T-helper 2 cell (primary cell): ENCODE data around the gene CCDC187.
"Not testable (repeated sequence)": the region's sequence is repeated elsewhere in the genome, so short reads cannot be mapped to it uniquely, and the experiment has no call there.

ENCODE experiments used
- DNase-seq, 5 experiments: peaks; one replicate each; pipeline versions ENCODE4 v3.0.0 to v3.0.0-alpha.2; 2012 to 2022

CCDC187 gene

DNA sequence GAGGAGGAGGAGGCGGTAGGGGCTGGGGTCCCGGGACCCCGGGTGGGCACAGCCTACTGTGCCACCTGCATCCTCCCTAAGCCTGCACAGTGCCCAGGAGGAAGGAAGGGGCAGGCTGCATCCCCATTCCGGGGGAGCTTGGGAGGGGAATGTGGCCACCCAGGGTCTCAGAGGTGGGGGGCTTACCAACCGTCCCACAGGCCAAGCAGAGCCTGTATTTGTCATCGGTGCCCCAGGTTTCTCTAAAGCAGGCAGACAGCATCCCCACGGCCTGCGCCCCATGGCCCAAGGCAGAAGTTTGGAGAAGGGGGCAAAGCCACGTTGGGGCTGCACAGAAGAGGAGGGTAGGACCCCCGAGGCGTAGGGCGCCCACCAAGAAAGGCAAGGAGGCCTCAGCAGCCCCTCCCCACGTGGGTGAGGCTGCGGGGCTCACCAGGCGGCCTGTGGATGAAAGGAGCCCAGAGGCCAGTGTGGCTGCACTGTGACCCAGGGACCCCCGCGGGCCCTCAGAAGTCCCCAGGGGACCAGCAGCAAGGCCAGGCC is 22.9 kb upstream of the CCDC187 start:
- no peak for DNase-seq

DNA sequence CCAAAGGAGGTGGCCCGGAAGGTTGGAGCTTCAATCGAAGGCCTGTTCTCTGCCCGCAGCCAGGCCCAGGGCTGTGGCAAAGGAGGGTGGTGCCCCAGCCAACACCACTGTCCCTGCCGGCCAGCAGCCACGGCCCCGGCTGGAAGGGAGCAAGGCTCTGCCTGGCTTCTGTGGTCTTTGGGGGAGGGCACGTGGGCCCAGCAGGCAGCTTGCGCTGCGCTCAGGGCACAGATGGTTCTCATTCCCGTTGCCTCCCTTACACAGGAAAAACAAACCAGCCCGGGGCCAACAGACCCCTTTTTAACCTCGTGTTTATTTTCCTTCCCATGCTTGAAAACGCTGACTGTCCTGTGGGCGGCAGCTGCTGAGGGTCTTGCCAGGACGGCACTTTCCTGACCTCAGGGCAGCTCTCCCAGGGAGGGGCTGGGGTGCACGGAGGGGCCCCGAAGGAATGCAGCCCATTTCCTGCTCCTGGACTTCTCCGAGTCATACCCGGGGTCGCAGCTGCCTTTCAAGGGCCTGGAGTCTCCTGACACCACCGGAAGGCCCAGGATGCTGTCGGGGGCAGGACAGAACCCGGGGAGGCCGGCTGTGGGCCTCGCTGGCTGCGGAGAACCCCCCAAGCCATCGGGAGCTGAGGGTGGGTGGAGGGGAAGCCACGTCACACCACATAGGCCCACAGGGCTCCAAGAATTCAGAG is 22.3 kb upstream of the CCDC187 start:
- DNase-seq = no peak

DNA sequence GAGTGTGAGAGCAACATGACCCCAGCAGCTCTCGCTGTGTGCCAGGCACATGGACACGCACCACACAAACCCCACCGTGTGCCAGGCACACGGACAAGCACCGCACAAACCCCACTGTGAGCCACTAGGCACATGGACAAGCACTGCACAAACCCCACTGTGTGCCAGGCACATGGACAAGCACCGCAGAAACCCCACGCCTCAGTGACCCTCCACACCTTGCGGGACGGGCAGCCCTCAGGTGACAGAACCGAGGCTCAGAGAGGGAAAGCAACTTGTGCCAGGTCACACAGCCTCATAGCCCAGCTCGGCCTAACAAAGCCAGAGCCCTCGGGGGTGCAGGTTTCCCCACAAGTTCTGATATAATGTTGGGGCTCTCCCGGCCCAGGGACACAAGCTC is 21.5 kb upstream of the CCDC187 start:
- no peak for DNase-seq

DNA sequence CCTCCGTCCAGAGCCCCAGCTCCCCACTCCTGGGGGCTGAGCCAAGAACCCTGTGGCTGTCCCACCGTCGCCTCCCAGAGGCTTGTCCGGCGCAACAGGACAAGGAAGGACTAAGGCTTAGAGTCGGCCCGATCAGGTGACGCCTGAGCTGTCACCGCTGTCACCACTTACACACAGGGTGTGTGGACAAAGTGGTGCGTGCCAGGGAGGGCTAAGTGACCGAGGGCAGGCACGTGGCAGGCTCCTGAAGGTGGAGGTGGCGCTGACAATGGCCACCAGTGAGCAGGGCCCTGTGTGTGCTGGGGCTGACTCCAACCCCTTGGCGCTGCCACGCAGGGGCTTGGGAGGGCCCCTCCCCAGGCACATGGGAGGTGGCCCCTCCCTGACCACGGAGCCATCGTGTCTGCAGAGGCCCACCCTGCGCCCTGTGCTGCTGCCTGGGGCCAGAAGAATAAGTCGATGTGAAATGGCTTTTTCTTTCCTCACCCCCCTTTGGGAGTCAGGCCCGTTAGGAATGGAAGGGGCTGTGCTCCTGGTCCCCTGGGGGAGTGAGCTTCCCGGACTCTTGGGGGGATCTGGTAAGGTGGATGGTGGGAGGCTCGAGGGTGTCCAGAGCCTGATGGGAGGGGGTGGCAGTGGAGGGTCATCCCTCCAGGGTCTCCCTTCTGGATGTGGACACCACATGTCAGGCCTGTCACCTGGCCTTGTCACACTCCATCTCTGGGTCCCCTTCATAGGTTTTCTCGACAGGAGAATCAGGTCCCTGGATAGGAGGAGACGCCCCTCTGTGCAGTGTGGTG is 20.8 kb upstream of the CCDC187 start:
- DNase-seq = no peak

DNA sequence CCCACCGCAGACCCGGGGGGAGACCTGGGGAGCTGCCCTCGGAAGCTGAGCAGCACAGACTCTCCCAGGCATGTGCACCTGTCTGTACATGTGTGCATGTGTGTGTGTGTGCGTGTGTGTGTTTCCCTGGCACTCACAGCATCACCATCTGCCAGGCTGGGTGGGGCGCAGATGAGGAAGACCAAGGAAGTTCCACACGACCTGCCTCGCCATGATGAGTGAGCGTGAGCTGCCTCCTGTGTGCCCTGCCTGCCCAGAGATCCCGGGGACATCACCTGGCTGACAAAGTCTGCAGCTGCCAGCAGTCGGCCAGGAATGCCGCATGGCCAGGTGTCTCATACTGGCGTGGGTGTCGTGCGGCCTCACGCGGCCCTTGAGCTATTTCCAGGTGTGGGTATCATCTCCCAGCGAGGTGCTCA is 19.5 kb upstream of the CCDC187 start:
- no peak for DNase-seq

DNA sequence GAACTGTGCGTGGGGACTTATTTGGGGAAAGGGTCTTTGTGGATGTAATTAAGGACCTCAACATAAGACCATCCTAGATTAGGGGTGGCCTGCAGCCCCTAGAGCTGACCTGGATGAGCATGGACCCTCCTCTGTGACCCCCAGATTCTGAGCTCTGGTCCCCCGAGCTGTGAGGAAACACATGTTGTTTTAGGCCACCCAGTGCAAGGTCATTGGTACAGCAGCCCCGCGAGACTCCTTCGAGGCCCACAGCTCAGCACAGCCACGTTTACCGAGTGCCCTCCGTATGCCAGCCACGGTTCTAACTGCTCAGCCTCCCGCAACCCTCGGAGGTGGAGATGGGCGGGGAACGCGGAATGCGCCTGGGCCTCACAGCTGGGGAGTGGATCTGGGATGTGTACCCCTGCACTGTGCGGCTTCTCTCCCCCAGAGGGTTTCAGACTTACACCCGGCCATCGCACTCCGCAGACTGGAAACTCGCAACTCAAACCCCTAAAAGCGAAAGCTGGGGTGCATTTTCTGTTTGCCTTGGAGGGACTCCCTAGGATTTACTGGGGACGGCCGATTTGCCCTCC is 18.9 kb upstream of the CCDC187 start:
- DNase-seq = no peak

DNA sequence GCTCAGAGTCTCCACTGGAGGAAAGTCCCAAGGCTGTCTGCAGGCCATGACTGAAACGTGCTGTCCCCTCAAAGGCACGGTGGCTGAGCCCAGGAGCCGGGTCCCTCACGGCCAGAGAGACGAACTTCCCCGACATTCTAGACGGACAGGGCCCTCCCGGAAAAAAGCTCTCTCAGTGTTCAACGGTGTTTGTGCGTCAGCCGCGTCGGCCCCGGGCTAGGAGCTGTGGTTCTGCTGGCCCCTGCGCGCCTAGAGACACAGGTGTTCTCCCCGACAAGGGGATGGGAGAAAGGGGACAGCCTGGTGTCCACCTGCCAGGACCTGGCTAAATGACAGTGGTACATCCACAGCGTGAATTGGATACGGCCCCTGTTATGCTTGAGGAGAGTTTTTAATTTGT is 17.7 kb upstream of the CCDC187 start:
- no peak for DNase-seq

DNA sequence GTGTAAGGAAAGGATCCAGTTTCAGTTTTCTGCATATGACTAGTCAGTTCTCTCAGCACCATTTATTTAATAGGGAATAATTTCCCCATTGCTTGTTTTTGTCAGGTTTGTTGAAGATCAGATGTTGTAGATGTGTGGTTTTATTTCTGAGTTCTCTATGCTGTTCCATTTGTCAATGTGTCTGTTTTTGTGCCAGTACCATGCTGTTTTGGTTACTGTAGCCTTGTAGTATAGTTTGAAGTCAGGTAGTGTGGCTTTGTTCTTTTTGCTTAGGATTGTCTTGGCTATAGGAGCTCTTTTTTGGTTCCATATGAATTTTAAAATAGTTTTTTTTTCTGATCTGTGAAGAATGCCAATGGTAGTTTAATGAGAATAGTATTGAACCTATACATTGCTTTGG is 17.1 kb upstream of the CCDC187 start:
- not testable (repeated sequence) for DNase-seq

DNA sequence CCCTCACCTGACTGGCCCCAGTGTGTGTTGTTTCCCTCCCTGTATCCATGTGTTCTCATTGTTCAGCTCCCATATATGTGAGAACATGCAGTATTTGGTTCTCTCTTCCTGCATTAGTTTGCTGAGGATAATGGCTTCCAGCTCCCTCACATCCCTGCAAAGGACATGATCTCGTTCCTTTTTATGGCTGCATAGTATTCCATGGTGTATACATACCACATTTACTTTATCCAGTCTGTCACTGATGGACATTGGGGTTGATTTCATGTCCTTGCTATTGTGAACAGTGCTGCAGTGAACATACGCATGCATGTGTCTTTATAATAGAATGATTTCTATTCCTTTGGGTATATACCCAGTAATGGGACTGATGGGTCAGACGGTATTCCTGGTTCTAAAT is 16.1 kb upstream of the CCDC187 start:
- not testable (repeated sequence) for DNase-seq

DNA sequence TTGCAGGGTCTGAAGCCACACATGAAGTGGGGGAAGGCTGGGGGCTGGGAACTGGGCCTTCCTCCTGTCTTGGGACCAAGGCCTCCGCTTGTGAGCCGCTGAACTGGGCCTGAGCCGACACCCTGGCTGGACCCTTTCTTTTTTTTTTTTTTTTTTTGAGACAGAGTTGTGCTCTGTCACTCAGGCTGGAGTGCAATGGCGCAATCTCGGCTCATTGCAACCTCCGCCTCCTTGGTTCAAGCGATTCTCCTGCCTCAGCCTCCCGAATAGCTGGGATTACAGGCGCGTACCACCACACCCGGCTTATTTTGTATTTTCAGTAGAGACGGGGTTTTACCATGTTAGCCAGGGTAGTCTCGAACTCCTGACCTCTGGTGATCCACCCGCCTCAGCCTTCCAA is 15.3 kb upstream of the CCDC187 start:
- DNase-seq = not testable (repeated sequence)

DNA sequence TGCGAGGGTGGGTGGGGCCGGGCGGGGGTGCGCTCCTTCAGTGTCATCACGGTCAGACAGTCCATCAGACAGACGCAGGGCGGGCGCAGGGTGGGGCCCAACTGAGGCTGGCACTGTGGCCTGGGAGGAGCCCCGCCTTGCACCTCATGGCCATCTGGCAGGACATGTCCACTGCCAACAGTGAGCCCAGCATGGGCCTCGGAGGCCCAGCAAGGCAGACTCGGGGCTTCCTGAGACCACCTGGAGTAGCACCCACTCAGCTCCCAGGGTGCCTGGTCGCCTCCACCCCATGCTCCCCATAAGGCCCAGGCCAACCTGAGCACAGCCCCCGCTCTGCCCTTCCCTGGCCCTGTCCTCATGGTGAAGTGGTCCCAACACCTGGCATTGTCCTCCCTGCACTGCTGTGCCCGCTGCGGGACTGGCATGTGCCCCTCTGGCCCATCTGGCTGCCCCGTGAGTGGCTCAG is 14.9 kb upstream of the CCDC187 start:
- no peak for DNase-seq

DNA sequence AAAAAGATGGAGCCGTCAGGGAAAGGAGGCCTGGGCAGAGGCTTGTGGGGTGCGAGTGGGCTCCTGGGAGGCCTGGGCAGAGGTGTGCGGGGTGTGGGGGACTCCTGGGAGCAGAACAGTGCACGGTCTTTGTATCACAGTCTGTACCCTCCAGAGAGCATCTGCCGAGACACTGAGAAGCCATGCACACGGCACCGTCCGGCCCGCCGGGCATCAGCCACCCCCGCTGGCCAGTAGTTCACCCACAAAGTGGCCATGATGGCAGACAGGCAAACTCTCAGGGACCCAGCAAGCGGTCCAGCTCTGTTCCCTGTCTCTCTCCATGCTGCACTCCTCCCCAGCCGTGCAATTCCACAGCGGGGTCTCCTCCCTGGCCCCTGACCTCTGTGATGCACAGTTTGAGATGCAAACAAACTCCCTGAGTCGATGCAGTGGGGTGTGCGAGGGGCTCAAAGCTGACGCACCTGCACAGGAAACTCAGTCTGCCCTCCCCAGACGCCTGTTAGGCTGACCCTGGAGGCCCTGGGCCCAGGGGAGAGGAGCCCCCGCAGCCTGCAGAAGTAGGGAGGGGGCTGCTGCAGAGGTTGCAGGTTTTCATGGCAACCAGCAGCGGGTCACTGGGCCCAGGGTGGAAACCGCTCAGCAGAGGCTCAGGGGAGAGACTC is 14.3 kb upstream of the CCDC187 start:
- no peak for DNase-seq

DNA sequence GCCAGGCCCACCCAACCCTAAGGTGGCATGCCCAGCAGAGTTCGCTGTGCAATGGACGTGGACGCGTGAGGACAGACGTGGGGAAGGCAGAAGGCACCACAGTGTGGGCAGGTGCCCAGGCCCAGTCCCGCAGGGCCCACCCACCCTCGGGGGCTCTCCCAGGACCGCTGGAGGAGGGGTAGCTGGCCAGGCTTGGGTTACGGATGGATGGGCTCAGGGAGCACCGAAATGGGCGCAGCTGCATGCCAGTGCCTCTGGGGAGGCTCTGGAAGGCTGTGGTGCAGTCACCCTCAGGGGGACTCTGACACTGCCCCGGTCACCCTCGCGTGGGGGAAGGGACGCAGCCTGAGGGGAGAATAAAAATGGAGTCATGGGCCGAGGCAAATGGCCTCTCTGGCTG is 13.8 kb upstream of the CCDC187 start:
- no peak for DNase-seq

DNA sequence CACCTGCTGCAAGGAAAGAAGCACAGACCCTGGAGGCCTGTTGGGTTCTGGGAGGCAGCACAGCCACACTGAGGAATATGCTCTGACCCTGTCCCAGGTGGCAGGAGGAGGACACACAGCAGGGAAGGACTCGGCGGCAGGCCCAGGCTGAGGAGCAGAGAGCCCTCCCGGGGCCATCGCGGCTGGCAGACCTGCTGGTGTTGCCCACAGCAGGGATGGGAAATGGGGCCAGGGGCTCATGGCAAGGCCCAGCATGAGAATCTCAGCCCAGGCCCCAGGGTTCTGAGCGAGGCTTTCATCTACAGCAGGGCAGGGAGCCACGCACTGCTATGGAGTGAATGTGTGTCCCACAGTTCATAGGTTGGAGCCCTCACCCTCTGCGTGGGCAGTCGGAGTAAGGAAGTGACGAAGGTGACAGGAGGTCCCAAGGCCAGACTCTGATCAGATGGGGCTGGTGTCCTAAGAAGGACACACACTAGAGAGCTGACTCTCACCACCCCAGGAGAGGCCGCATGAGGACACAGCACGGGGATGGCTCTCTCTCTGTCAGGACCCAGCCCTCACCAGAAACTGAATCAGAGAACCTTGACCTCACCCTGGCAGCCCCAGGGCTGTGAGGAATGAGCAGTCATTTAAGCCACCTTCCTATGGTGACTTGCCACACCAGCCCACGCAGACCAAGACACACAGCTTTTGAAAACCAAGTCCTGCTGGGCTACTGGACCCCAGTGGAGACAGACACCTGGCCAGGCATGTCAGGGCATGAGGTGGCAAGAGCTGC is 13.2 kb upstream of the CCDC187 start:
- no peak for DNase-seq

DNA sequence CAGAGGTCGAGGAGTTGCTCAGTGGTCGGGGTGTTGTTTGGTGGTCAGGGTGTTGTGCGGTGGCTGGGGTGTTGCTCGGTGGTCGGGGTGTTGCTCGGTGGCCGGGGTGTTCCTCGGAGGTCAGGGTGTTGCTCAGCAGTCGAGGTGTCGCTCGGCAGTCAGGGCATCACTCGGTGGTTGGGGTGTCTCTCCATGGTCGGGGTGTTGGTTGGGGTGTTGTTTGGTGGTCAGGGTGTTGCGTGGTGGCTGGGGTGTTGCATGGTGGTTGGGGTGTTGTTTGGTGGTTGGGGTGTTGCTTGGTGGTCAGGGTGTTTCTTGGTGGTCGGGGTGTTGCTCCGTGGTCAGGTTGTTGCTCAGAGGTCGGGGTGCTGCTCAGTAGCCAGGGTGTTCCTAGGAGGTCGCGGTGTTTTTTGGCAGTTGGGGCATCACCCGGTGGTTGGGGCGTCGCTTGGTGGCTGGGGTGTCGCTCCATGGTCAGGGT is 12.4 kb upstream of the CCDC187 start:
- DNase-seq = peak in 2 of 5 experiments; percentile 41 to 74

DNA sequence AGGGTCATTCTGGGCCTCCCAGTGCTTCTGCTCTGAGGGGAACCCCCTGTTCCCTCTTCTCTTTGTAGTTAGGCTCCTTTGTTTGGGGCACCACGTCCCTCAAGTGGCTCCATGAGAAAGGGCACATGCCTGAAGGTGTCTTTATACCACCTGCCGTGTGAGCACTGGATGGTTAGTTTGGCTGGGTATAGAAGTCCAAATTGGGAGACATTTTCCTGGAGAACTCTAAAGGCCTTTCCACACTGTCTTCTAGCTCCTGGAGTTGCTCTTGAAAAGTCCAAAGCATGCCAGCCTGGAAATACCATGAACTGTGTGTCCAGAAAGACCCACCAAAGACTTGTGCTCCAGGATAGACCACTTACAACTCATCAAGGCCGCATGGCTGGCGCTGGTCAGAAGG is 11.1 kb upstream of the CCDC187 start:
- no peak for DNase-seq

DNA sequence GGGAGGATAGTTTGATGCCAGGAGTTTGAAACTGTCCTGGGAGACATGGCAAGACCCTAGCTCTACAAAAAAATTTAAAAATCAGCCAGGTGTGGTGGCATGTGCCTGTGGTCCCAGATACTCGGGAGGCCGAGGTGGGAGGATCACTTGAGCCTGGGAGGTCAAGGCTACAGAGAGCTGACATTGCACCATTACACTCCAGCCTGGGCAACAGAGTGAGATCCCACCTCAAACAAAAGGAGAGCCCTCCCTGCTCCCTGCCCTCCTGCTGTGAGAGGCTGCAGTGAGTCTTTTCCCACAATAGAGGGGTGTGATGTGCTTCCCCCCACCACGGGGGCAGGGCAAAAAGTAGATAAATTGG is 10.1 kb upstream of the CCDC187 start:
- DNase-seq = no peak

DNA sequence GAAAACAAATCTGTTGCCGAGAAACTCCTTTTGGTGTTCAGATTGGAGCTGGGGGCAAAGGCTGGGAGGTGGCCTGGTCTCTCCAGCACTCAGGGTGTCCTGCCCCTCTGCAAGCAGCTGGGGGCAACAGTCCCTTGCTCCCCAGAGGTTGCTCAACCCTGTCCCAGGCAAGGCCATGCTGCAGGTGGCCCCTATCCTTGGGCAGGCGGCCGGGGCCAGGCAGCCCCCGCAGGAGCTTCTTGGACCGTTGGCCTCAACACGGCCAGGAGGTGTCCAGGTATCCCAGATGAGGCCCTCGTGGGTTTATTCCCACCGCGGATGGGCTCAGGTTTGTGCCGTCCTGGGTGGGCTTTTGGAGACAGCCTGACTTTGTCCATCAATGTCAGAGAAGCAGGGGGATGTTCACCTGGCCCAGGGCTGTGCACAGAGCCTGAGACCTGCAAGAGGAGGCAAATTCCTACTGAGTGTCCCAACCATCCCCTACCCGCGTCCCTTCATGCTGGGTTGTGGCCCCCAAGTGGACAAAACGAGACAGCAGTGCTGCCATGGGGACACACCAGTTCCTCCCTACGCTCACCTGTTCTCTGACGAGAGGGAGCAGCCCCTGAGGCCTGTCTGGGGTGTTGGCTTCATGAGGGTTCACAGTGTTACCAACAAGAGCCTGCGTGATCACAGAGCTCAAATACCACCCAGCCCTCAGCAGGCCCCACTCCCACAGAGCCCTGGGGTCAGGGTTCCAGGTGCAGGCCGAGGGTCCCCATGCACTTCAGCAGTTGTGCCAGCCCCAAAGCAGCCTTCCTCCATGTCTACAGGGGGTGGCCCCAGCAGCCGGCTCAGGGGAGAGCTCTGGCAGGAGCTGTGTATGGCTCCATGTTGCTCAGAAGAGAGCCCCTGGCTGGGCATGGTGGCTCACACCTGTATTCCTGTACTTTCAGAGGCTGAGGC is 9.5 kb upstream of the CCDC187 start:
- no peak for DNase-seq

DNA sequence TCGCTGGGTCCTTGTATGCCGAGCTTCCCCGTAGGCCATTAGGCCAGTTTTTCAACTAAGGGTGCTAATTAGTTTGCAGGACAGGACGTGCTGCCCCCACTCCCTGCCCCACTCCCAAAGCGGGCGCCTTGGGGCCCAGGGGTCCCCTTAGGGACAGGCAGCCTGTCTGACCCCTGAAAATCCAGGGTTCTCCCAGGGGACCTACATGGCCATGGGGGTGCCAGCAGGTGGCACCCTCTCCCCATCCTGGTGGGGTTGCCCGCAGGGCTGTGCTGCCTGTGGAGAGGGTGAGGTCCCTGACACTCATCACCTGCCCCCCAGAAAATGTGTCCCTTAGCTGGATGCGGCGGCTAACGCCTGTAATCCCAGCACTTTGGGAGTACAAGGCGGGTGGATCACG is 8.5 kb upstream of the CCDC187 start:
- DNase-seq = peak in 2 of 5 experiments; percentile 21 to 58

DNA sequence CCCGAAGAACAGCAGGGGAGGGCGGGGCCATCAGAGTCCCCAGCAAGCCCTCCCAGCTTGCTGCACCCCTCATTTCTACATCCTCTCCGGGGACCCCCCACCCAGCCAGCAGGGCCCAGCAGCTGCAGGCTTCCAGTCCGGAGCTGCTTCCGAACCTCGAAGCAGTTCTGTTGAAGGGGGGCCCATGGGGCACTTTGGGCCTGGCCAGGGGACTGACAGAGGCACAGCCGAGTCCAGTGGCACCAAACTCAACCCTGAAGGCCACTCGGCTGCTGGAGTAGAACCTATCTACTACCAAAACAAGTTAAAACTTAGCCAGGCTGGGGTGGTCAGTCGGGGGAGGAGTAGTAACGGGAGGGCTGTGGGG is 8.1 kb upstream of the CCDC187 start:
- DNase-seq = no peak
